Osteoblast (primary cell): ENCODE results near the gene ZFPM1. TPM values are rescaled to one million over a fixed set of nuclear protein-coding genes. Genes with fewer than 3 reads are reported as not detected.

Experiments used
- DNase-seq: peaks from one replicate; pipeline ENCODE4 v3.0.0; 2011; ENCODE audit warnings: low spot score, mixed read lengths; ENCODE audit not compliant: insufficient read length; ENCODE audit errors: missing footprints
- H2AFZ ChIP-seq: 2 replicates; pipeline ENCODE4 v1.6.0; 2011; ENCODE audit warnings: mild to moderate bottlenecking, low read length
- H3K27ac ChIP-seq: 2 replicates; pipeline ENCODE4 v1.5.1; 2011; ENCODE audit warnings: mild to moderate bottlenecking, low read depth, low read length, moderate library complexity
- H3K27me3 ChIP-seq: 2 replicates; pipeline ENCODE4 v1.6.0; 2012; ENCODE audit warnings: mild to moderate bottlenecking, control low read depth, inconsistent platforms, low read length, moderate library complexity; ENCODE audit not compliant: insufficient read depth
- H3K36me3 ChIP-seq: 2 replicates; pipeline ENCODE4 v1.5.1; 2011; ENCODE audit warnings: mild to moderate bottlenecking, low read length, control low read depth, moderate library complexity; ENCODE audit not compliant: insufficient read depth
- H3K4me1 ChIP-seq: 2 replicates; pipeline ENCODE4 v1.5.1; 2011; ENCODE audit warnings: mild to moderate bottlenecking, low read length, control low read depth, moderate library complexity; ENCODE audit not compliant: insufficient read depth
- H3K4me2 ChIP-seq: 2 replicates; pipeline ENCODE4 v1.6.0; 2011; ENCODE audit warnings: mild to moderate bottlenecking, low read length; ENCODE audit not compliant: insufficient read depth
- H3K4me3 ChIP-seq: fragments of 200-600 bp; sonication (generic); 3 replicates; pipeline ENCODE4 v1.5.1; 2012; ENCODE audit warnings: mild to moderate bottlenecking, low read length, inconsistent platforms; ENCODE audit not compliant: insufficient read depth
- H3K79me2 ChIP-seq: 2 replicates; pipeline ENCODE4 v1.6.0; 2012; ENCODE audit warnings: mild to moderate bottlenecking, low read length, control low read depth, inconsistent platforms; ENCODE audit not compliant: insufficient read depth
- H3K9me3 ChIP-seq: 2 replicates; pipeline ENCODE4 v1.5.1; 2011; ENCODE audit warnings: low read depth, low read length, control low read depth
- H4K20me1 ChIP-seq: 2 replicates; pipeline ENCODE4 v1.6.0; 2012; ENCODE audit warnings: mild to moderate bottlenecking, low read length, control low read depth; ENCODE audit not compliant: insufficient read depth
- total RNA-seq: library from RNA; depleted of rRNA; stranded (reverse); fragments of >200 nt; gene quantifications from 2 replicates; pipeline ENCODE4 v1.2.3, GENCODE V29; 2012
- TF ChIP-seq, protein P1 (sequence below): IDR thresholded peaks from 2 replicates; pipeline ENCODE4 v1.5.1; 2011; ENCODE audit warnings: mild to moderate bottlenecking, low read depth, low read length, moderate library complexity; ENCODE audit errors: extremely low read depth

Gene ZFPM1
- total RNA-seq, 1 donor, result 2.2 TPM

DNA sequence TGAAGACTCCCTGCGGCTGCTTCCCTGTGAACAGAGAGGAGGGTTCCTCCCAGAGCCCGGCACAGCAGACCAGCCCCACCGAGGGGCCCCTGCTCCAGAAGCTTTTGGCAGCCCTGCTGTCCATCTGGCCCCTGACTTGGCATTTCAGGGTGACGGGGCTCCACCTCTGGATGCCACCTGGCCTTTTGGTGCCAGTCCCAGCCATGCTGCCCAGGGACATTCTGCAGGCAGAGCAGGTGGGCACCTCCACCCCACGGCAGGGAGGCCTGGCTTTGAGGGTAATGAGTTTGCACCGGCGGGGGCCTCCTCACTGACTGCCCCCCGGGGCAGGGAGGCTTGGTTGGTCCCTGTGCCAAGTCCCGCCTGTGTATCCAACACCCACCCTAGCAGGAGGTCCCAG, 20.3 kb upstream of the ZFPM1 start:
- Histone ChIP-seq H3K4me1 (no peaks in the 10 kb centered on the region), H3K4me2 (no peak overlapping the region), H3K79me2 (no peaks in the 10 kb centered on the region), H2AFZ (no peak overlapping the region), H4K20me1 (no peaks in the 10 kb centered on the region), H3K4me3 (no peak overlapping the region), H3K9me3 (no peaks in the 10 kb centered on the region), H3K27ac (no peak overlapping the region), H3K36me3 (no peaks in the 10 kb centered on the region), H3K27me3 (no peaks in the 10 kb centered on the region)
- DNase-seq, result no peak
- TF ChIP-seq, protein P1, sequence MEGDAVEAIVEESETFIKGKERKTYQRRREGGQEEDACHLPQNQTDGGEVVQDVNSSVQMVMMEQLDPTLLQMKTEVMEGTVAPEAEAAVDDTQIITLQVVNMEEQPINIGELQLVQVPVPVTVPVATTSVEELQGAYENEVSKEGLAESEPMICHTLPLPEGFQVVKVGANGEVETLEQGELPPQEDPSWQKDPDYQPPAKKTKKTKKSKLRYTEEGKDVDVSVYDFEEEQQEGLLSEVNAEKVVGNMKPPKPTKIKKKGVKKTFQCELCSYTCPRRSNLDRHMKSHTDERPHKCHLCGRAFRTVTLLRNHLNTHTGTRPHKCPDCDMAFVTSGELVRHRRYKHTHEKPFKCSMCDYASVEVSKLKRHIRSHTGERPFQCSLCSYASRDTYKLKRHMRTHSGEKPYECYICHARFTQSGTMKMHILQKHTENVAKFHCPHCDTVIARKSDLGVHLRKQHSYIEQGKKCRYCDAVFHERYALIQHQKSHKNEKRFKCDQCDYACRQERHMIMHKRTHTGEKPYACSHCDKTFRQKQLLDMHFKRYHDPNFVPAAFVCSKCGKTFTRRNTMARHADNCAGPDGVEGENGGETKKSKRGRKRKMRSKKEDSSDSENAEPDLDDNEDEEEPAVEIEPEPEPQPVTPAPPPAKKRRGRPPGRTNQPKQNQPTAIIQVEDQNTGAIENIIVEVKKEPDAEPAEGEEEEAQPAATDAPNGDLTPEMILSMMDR, result no peak

DNA sequence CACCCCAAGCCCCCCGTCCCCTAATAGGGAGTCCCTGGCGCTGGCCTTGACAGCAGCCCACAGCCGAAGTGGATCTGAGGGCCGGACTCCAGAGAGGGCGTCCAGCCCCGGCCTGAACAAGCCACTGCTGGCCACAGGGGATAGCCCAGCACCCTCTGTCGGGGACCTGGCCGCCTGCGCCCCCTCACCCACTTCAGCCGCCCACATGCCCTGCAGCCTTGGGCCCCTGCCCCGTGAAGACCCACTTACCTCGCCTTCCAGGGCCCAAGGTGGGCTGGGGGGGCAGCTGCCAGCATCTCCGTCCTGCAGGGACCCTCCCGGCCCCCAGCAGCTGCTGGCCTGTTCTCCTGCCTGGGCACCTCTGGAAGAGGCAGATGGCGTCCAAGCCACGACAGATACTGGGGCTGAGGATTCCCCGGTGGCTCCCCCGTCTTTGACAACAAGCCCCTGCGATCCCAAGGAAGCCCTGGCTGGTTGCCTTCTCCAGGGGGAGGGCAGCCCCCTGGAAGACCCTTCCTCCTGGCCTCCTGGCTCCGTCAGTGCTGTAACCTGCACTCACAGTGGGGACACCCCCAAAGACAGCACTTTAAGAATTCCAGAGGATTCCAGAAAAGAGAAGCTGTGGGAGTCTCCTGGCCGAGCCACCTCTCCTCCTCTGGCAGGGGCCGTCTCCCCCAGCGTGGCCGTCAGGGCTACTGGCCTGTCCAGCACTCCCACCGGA, 19.3 kb upstream of the ZFPM1 start:
- Histone ChIP-seq H3K79me2 (no peaks in the 10 kb centered on the region), H2AFZ (no peak overlapping the region), H4K20me1 (no peaks in the 10 kb centered on the region), H3K4me1 (no peaks in the 10 kb centered on the region), H3K4me2 (no peak overlapping the region), H3K27ac (no peak overlapping the region), H3K36me3 (no peaks in the 10 kb centered on the region), H3K9me3 (no peaks in the 10 kb centered on the region), H3K27me3 (no peaks in the 10 kb centered on the region), H3K4me3 (no peak overlapping the region)
- no peak for DNase-seq
- TF ChIP-seq, protein P1, result no peak

DNA sequence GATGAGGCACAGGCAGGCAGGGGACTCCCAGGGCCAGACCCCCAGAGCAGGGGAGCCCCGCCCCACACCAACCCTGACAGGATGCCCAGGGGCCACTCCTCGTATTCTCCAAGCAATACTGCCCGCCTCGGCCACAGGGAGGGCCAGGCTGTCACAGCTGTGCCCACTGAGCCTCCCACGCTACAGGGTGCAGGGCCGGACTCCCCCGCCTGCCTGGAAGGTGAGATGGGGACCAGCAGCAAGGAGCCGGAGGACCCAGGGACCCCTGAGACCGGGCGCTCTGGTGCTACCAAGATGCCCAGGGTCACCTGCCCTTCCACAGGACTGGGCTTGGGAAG, 18.8 kb upstream of the ZFPM1 start:
- H3K27me3 ChIP-seq, result no peaks in the 10 kb centered on the region
- H3K4me1 ChIP-seq, result no peaks in the 10 kb centered on the region
- H3K9me3 ChIP-seq, result no peaks in the 10 kb centered on the region
- no peak overlapping the region for H2AFZ ChIP-seq
- TF ChIP-seq, protein P1, result no peak
- H3K4me3 ChIP-seq, result no peak overlapping the region
- no peak overlapping the region for H3K4me2 ChIP-seq
- no peak overlapping the region for H3K27ac ChIP-seq
- H3K36me3 ChIP-seq, result no peaks in the 10 kb centered on the region
- no peak for DNase-seq
- no peaks in the 10 kb centered on the region for H4K20me1 ChIP-seq
- no peaks in the 10 kb centered on the region for H3K79me2 ChIP-seq

DNA sequence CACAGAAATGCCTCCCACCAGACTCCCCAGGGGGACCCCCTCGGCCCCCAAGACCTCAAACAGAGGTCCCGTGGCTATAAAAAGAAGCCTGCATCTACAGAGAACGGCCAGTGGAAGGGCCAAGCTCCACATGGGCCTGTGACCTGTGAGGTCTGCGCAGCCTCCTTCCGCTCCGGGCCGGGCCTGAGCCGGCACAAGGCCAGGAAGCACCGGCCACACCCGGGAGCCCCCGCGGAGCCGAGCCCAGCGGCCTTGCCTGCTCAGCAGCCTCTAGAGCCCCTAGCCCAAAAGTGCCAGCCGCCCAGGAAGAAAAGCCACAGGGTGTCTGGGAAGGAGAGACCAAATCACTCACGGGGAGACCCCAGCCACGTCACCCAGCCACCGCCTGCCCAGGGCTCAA, 18.3 kb upstream of the ZFPM1 start:
- Histone ChIP-seq H3K27me3 (no peaks in the 10 kb centered on the region), H3K36me3 (no peaks in the 10 kb centered on the region), H3K4me2 (no peak overlapping the region), H2AFZ (no peak overlapping the region), H3K79me2 (no peaks in the 10 kb centered on the region), H3K9me3 (no peaks in the 10 kb centered on the region), H3K4me1 (no peaks in the 10 kb centered on the region), H3K27ac (no peak overlapping the region), H4K20me1 (no peaks in the 10 kb centered on the region), H3K4me3 (no peak overlapping the region)
- TF ChIP-seq, protein P1, result no peak
- DNase-seq, result no peak
